ENCODE results near the gene DHH. TPM values are rescaled to one million over a fixed set of nuclear protein-coding genes. Genes with fewer than 3 reads are reported as not detected.

Gene DHH
- total and polyA plus RNA-seq, 9 of the 15 experiments (the other 6 are each of a cell fraction or from before 2014, with no cell fraction given), result 0.07 to 2.6 (median 0.54) TPM

DNA sequence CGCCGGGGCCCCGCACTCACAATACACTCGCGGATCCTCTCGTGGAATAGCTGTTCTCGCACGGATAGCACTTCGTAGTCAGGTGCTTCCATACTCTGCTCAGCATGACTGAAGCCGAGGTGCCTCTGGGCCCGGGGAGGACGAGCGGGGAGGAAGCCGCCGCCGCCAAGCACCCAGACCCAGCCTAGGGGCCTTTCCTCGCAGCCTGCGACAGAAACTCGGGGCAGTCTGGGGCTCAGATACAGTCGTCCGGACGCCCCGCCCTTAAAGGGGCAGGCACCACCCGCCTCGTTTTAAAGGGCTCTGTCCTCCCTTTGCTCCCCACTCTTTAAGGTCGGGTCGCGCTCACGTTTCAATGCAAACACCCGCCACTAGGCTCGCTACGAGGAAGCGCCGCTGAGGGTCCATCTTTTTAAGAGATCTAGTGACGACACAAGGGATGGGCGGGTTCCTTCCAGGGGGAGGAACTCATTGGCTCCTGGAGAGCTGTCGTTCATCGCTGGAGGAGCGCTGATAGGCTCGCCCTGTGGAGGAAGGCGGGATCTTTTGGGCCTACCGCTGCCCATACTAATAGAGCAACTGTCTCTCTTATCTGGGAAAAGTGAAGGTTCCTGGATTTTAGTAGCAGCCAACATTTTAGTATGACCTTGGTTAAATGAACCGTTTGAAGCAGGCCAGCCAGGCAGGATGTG lies 16.0 kb upstream of the DHH start, which contains the start of gene LMBR1L (continued):
- TF ChIP-seq KLF1 (tag; IDR thresholded peaks at IDR 0.05), result 0 out of 2 replicates have a peak, but pooled peaks have one; percentile 36
- TF ChIP-seq SAP30 (IDR thresholded peaks at IDR 0.05; ENCODE audit: borderline replicate concordance, insufficient read depth, low read depth, low read length, poor library complexity, severe bottlenecking), result peak; percentile 10
- TF ChIP-seq HDAC1 (IDR thresholded peaks at IDR 0.05), result peak in 1 of 2 experiments; percentile 41; a peak in 1 of 4 replicates
- TF ChIP-seq XRCC5 (IDR thresholded peaks at IDR 0.05; ENCODE audit: low read depth, low read length), result 0 out of 2 replicates have a peak, but pooled peaks have one; percentile 66
- TF ChIP-seq MEIS2 (IDR thresholded peaks at IDR 0.05; ENCODE audit: partially characterized antibody), result peak; percentile 24
- TF ChIP-seq YY1 (IDR thresholded peaks at IDR 0.05; ENCODE audit: borderline replicate concordance in 1 of 3, control insufficient read depth in 1 of 3, extremely low read depth in 1 of 3, insufficient read depth in 3 of 3, insufficient read length in 1 of 3, insufficient replicate concordance in 2 of 3, low read depth in 1 of 3, low read length in 2 of 3), result peak in 2 of 3 experiments; percentile 71 to 83
- TF ChIP-seq NFE2 (IDR thresholded peaks at IDR 0.05; ENCODE audit: low read depth), result no peak
- TF ChIP-seq MAZ (CRISPR knock-in tag; conservative IDR thresholded peaks at IDR 0.05 in 1 of 2, IDR thresholded peaks at IDR 0.05 in 1 of 2), result peak; percentile 56 to 87; a peak in 2 of 4 replicates
- TF ChIP-seq NR4A1 (CRISPR knock-in tag; IDR thresholded peaks at IDR 0.05), result 0 out of 2 replicates have a peak, but pooled peaks have one; percentile 49
- TF ChIP-seq NR4A1 (tag; IDR thresholded peaks at IDR 0.05), result 0 out of 2 replicates have a peak, but pooled peaks have one; percentile 24
- TF ChIP-seq FOS (IDR thresholded peaks at IDR 0.05; ENCODE audit: extremely low read depth, insufficient read length), result peak; percentile 93
- no peak for TF ChIP-seq ELF2 (CRISPR knock-in tag; IDR thresholded peaks at IDR 0.05)
- peak; percentile 71 for TF ChIP-seq KDM5B (IDR thresholded peaks at IDR 0.05; ENCODE audit: insufficient replicate concordance, low read depth, low read length)
- peak; percentile 78 for TF ChIP-seq TBP (optimal IDR thresholded peaks at IDR 0.05; ENCODE audit: low read depth, low read length)
- peak; percentile 90 for TF ChIP-seq SP1 (CRISPR knock-in tag; IDR thresholded peaks at IDR 0.05)
- TF ChIP-seq, protein P1, sequence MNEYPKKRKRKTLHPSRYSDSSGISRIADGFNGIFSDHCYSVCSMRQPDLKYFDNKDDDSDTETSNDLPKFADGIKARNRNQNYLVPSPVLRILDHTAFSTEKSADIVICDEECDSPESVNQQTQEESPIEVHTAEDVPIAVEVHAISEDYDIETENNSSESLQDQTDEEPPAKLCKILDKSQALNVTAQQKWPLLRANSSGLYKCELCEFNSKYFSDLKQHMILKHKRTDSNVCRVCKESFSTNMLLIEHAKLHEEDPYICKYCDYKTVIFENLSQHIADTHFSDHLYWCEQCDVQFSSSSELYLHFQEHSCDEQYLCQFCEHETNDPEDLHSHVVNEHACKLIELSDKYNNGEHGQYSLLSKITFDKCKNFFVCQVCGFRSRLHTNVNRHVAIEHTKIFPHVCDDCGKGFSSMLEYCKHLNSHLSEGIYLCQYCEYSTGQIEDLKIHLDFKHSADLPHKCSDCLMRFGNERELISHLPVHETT (CRISPR knock-in tag; conservative IDR thresholded peaks at IDR 0.05 in 1 of 2, IDR thresholded peaks at IDR 0.05 in 1 of 2), result 0 out of 4 replicates have a peak, but pooled peaks of 1 of the 2 experiments have one; percentile 50
- TF ChIP-seq, protein P2, sequence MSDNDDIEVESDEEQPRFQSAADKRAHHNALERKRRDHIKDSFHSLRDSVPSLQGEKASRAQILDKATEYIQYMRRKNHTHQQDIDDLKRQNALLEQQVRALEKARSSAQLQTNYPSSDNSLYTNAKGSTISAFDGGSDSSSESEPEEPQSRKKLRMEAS (CRISPR knock-in tag; IDR thresholded peaks at IDR 0.05), result peak; percentile 58
- TF ChIP-seq MTA3 (IDR thresholded peaks at IDR 0.05; ENCODE audit: borderline replicate concordance), result 0 out of 2 replicates have a peak, but pooled peaks have one; percentile 53
- no peak for TF ChIP-seq RFX1 (IDR thresholded peaks at IDR 0.05)
- peak; percentile 81 for TF ChIP-seq RBFOX2 (IDR thresholded peaks at IDR 0.05; ENCODE audit: low read depth, low read length)
- TF ChIP-seq, protein P3, sequence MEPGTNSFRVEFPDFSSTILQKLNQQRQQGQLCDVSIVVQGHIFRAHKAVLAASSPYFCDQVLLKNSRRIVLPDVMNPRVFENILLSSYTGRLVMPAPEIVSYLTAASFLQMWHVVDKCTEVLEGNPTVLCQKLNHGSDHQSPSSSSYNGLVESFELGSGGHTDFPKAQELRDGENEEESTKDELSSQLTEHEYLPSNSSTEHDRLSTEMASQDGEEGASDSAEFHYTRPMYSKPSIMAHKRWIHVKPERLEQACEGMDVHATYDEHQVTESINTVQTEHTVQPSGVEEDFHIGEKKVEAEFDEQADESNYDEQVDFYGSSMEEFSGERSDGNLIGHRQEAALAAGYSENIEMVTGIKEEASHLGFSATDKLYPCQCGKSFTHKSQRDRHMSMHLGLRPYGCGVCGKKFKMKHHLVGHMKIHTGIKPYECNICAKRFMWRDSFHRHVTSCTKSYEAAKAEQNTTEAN (CRISPR knock-in tag; IDR thresholded peaks at IDR 0.05), result no peak
- TF ChIP-seq SOX6 (IDR thresholded peaks at IDR 0.05), result peak; percentile 8; the same call in 1 of the 2 replicates
- peak; percentile 5; the same call in 1 of the 2 replicates for TF ChIP-seq HCFC1 (IDR thresholded peaks at IDR 0.05; ENCODE audit: low read depth, low read length)
- TF ChIP-seq CCNT2 (IDR thresholded peaks at IDR 0.05; ENCODE audit: borderline replicate concordance, extremely low read depth, insufficient read length, low read depth, low read length), result peak; percentile 16
